Cerebellar nuclear complex (tissue), 1 donor: ENCODE data around the gene ZNF546.
"Not testable (repeated sequence)": the region's sequence is repeated elsewhere in the genome, so short reads cannot be mapped to it uniquely, and the experiment has no call there.

Experiments
- DNase-seq, 2 experiments: peaks; one replicate each; lab custom pipeline; 2025; lab: John Stamatoyannopoulos, UW

ZNF546 gene

DNA sequence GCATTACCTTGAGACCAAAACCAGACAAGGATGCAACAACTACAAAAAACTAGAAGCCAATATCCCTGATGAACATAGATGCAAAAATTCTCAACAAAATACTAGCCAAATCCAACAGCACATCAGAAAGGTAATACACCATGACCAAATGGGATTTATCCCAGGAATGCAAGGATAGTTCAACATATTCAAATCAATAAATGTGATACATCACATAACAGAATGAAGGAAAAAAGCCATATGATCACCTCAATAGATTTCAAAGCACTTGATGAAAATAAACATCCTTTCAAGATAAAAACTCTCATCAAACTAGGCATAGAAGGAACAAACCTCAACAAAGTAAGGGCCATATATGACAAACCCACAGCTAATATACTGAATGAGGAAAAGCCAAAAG is 10.2 kb upstream of the ZNF546 start:
- no peak for DNase-seq

DNA sequence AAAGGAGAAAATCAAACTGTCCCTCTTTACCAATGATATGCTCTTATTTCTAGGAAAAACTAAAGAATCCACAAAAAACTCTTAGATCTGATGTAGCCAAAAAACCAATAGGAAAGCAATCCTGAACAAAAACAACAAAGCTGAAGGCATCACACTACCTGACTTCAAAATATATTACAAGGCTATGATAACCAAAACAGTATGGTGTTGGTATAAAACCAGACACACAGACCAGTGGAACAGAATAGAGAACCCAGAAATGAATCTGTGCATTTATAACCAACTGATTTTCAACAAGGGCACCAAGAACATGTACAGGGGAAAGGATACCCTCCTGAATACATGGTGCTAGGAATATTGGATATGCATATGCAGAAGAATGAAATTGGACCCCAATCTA is 9.7 kb upstream of the ZNF546 start:
- no peak for DNase-seq

DNA sequence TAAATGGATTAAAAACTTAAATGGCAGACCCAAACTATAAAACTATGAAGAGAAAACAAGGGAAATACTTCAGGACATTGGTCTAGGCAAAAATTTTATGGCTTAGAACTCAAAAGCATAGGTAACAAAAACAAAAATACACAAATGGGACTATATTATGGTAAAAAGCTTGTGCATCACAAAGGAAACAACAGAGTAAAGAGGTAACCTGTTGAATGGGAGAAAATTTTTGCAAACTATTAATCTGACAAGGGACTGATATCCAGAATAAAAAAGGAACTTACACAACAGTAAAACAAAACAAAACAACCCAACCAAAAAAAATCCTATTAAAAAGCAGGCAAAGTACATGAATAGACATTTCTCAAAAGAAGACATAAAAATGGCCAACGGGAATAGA is 9.3 kb upstream of the ZNF546 start:
- no peak for DNase-seq

DNA sequence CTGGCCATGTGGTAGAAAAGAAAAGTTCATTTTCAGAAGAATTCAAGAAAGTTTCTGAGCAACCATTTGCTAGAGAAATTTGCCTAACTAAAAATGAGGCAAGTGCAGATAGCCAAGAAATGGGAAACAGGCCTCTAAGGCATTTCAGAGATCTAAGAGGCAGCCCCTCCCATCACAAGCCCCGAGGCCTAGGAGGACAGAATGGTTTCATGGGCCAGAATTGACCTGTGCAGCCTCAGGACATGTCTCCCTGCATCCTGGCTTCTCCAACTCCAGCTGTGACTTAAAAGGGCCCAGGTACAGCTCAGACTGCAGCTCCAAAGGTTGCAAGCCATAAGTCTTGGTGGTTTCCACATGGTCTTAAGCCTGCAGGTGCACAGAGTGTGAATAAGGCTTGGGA is 3.3 kb upstream of the ZNF546 start:
- no peak for DNase-seq

DNA sequence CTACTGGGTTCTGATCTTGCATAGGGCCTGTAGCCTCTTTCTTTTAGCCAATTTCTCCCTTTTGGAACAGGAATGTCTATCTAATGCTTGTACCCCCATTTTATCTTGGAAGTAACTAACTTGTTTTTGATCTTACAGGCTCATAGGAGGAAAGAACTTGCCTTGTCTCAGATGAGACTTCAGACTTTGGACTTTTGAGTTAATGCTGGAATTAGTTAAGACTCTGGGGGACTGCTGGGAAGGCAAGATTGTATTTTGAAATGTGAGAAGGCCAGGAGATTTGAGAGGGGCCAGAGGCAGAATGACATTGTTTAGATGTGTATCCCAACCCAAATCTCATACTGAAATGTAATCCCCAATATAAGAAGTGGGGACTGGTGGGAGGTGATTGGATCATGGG is 2.5 kb upstream of the ZNF546 start:
- DNase-seq, result no peak

DNA sequence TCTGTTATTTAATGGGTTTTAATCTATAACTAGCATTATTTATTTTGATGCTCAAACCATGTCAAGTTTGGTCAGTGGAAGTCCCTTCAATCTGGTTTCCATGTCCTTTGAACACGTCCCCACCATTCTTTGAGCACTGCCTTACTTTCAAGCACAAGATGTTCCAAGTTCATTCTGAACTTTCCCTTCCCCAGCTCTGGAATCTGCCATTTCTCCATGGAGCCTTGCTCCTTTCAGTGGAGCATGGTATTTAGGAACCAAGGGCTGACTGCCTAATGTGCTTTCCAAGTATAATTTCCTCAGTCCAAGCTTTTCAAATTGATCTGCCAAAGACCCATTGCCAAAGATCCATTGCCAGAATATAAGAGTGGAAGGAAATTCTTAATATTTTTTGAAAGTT is 1.1 kb upstream of the ZNF546 start:
- DNase-seq, result no peak

DNA sequence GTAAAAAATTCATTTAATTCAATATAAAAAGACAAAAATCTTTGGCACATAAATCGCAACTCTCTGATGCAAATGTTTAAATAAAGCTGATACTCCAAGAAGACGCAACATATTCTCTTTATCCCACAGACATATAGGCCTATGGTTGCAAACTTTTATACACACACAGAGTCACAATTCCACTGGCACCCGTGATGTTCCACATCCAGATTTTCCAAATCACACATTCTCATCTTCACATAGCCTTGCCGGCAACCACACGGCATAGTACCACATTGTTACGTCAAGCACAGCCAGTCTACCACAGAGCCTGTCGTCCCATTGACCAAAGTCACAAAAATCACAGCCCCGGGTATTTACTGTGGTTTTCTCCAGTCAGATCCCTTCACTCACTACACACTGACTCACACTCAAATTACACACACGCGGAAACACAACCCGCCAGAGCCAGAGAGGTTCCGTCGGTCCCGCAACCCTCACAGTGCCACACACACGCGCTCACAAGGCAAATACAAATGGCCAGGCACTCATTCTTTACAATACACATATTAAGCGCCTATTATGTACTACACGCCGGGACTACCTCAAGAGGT is 546 bp upstream of the ZNF546 start:
- DNase-seq, result no peak

DNA sequence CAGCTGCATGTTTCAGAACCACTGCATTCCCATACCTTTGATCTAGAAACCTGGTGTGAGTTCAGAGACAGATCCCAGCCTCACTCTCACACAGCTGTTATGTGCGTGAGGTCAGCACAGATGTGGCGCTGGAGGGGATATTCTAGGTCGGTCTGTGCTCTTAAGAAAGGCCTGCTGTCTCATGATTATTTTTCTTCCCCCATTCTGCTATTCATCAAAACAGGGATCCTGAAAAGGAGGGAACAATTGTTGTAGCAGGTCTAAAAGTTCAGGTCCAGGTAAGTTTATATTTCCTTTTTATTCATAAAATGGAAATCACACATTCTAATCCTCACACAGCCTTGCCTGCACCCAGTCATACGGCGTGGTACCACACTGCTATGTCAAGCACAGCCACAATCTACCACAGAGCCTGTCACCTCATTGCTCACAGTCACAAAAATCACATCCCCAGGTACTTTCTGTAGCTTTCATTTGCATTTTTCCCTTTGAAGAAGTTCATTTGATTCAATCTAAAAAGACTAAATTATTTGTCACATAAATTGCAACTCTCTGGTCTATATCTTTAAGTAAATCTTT is 867 bp downstream of the ZNF546 start:
- DNase-seq, result no peak

DNA sequence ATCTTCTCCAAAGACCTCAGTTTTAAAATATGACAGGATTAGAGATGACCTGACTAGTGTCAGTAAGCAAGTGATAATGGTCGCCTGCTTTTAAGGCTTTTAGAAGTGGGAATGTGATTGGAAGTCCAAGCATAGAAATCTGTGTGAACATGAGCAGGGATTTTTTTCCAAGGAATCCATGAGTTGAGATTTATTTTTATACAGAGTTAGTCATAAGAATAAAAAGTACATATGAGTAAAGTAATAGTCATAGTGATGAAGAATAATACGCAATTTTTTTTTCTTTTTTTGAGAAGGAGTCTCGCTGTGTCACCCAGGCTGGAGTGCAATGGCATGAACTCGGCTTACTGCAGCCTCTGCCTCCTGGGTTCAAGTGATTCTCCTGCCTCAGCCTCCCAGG is 1.6 kb downstream of the ZNF546 start:
- DNase-seq, result no peak

DNA sequence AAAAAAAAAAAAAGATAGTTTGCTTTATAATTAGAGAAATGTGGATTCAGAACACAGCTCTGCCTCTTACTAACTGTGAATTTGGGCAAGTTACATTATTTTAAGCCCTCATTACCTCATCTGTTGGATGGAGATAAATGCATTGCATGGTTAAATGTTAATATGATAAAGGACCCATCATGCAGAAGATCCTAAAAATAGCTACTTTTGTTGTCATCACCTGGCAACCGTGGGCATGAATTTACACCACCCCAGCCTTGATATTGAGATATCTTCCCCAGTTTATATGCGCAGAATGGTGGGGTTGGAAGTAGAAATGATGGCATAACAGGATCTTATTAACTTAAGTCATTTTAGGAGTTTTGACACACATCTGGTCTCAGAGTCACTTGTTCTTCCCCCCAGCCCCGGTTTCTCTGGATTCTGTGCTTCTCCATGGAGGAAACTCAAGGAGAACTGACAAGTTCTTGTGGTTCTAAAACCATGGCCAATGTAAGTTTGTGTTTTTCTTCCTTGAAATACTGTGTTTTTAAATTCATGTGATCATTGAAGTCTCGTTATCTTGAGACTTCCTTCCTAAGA is 8.9 kb downstream of the ZNF546 start:
- DNase-seq, result no peak

DNA sequence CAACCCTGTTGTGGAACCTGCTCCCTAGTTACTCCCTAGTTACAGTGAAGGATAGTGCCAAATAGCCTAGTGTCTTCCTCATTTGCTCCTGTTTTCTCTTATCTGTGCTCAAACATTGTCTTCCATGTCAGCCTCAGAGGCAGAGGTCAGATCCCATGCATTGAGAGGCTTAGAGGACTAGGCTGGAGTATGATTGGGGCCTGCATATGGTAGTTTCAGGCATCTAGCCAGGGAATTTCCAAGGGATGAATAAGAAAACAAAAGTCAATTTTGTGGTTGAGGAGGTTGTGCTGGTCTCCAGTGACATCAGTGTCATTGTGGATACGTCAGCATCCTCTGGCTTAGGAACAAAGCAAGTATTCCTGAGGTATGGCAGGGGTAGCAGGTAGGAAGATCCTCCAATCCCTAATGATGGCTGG is 9.4 kb downstream of the ZNF546 start:
- no peak for DNase-seq

DNA sequence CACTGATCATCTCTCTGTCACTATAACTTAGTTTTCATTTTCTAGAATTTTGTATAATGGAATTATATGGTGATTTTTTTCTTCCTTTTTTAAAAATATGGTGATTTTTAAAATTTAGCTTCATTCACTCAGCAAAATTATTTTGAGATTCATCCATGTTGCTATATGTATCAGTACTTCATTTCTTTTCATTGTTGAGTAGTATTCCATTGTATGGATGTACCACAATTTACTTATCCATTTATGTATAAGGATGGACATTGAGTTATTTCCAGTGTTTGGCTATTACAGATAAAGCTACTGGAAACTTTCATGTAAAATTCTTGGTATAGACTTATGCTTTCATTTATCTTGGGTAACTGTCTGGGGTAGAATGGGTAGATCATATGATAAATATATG is 12.8 kb downstream of the ZNF546 start:
- no peak for DNase-seq

DNA sequence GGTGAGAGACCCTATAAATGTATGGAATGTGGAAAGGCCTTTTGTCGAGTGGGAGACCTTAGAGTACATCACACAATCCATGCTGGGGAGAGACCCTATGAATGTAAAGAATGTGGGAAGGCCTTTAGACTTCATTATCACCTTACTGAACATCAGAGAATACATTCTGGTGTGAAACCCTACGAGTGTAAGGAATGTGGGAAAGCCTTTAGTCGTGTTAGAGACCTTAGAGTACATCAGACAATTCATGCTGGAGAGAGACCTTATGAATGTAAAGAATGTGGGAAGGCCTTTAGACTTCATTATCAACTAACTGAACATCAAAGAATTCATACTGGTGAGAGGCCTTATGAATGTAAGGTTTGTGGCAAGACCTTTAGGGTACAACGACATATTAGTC is 17.1 kb downstream of the ZNF546 start:
- no peak for DNase-seq

DNA sequence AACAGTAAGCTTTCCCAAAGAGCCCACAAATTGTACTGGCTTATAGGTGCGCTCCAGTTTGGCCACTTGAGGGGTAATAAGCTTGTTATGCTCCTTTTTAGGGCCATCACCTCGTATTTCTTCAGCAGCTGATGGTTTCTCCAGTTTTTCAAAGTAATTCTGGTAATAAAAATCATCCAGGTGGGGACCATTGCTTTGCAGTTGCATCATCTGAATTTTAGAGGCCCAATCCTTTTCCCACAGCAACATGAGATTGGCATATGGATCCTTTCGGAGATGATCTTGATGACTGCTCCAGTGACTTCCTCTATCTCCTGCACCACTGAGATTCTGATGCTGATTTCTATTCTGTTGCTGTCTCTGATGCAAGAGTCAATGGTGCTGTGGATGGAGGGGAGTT is 27.1 kb downstream of the ZNF546 start:
- no peak for DNase-seq

DNA sequence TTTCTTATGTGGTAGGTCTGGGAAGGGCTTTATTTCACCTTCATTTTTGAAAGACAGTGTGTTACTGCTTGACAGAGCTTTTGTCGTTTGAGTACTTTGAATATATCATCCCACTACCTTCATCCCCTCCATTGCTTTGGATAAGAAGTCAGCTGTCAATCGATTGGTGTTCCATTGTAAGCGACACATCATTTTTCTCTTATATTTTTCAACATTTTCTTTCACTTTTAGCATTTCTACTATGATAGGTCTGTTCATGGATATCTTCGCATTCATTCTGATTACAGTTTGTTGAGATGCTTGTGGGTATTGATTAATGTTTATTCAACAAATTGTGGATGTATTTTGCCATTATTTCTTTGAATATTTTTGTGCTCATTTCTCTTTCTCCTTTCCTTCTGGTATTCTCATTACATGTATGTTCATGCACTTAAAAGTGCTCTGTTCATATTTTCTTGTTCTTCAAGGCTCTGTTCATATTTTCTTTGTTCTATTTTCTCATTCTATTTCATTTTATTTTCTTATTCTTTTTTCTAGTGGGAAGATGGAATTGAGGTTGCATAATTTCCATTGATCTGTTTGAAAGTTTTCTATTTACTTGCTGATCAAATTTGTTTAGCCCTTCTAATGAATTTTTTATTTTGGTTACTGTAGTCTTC is 29.2 kb downstream of the ZNF546 start:
- no peak for DNase-seq

DNA sequence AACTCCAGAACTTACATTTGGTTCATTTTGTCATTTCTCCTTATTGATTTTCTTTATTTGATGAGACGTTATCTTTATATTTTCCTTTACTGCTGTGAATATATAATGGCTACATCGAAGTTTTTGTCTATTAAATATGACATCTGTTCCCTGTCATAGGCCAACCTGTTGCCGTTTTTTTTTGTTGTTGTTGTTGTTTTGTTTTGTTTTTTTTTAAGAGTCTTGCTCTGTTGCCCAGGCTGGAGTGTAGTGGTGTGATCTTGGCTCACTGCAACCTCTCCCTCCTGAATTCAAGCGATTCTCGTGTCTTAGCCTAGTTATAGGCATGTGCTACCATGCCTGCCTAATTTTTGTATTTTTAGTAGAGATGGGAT is 29.7 kb downstream of the ZNF546 start:
- no peak for DNase-seq

DNA sequence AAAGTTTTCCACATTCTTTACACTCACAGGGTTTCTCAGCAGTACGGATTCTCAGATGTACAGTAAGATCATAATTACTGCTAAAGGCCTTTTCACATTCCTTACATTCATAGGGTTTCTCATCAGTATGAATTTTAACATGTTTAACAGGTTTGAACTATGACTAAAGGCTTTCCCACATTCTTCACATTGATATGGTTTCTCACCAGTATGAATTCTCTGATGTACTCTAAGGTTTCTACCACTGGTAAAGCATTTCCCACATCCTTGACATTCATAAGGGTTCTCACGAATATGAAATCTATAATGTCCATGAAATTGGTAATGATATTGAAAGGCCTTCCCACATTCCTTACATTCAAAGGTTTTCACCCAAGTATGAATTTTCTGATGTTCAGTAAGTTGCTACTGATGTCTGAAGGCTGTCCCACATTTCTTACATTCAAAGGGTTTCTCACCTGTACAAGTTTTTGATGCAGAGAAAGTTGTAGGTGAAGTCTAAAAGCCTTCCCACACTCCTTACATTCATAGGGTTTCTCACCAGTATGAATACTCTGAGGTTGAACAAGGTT is 37.2 kb downstream of the ZNF546 start:
- no peak for DNase-seq

DNA sequence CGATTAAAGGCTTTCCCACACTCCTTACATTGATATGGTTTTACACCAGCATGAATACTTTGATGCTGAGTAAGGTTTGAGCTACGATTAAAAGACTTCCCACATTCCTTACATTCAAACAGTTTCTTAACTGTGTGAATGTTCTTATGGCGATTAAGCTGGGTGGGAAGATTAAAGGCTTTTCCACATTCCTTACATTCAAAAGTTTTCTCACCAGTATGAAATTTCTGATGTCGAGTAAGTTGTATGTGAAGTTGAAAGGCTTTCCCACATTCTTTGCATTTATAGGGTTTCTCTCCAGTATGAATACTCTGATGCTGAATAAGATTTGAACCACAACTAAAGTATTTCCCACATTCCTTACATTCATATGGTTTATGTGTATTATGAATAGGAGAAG is 39.1 kb downstream of the ZNF546 start:
- no peak for DNase-seq

DNA sequence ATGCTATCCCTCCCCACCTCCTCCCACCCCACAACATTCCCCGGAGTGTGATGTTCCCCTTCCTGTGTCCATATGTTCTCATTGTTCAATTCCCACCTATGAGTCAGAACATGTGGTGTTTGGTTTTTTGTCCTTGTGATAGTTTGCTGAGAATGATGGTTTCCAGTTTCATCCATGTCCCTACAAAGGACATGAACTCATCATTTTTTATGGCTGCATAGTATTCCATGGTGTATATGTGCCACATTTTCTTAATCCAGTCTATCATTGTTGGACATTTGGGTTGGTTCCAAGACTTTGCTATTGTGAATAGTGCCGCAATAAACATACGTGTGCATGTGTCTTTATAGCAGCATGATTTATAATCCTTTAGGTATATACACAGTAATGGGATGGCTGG is 41.2 kb downstream of the ZNF546 start:
- DNase-seq, result not testable (repeated sequence)

DNA sequence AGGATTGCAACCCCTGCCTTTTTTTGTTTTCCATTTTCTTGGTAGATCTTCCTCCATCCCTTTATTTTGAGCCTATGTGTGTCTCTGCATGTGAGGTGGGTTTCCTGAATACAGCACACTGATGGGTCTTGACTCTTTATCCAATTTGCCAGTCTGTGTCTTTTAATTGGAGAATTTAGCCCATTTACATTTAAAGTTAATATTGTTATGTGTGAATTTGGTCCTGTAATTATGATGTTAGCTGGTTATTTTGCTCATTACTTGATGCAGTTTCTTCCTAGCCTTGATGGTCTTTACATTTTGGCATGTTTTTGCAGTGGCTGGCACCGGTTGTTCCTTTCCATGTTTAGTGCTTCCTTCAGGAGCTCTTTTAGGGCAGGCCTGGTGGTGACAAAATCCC is 44.9 kb downstream of the ZNF546 start:
- not testable (repeated sequence) for DNase-seq

DNA sequence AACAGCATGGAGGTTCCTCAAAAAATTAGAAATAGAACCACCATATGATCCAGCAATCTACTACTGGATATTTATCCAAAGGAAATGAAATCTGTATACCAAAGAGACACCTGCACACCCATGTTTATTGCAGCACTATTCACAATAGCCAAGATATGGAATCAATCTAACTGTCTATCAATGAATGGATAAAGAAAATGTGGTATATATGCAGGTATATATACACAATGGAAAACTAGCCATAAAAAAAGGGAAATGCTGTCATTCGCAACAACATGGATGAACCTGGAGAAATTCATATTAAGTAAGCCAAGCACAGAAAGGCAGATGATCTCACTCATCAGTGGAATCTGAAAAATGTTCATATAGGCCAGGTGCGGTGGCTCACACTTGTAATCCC is 56.6 kb downstream of the ZNF546 start:
- DNase-seq, result no peak

DNA sequence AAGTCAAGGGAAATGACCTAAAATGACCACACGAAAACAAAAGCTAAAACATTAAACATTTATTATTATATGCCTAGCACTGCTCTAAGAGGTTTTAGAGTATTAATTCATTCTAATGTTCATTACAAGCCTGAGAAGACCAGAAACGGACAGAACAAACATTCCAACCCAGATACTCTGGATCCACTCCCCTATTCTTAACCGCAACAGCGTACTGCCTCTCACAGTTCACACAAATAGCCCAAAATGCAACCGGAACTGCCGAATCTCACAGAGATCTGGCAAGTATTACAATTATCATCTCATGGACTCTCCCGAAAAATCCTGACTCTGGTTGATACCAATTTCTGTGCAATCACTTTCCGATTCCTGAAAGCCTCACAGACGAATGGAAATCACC is 57.8 kb downstream of the ZNF546 start:
- no peak for DNase-seq

DNA sequence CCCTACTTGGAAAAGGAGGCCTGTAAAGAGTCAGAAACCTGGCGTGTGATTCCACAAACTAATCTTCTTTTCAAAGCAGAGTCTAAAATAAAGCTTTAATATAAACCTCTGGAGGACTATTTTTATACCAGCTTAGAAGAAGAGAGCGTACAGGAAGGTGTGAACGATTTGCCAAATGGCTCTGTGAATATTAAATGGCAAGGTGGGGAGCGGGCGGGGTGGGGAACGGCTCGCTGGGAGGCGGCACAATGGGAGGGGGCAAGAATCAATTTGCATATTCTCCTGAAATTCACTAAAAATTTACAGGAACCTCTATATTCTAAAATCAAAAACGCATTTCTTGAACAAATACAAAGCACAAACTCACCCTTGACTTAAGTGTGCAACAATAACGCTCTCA is 58.2 kb downstream of the ZNF546 start:
- DNase-seq, result no peak
